Astrocyte (in vitro differentiated cells and primary cell): ENCODE results near the gene TAS1R1.

Source experiments
- EZH2 ChIP-seq: IDR thresholded peaks from 2 replicates; pipeline ENCODE4 v1.6.1; 2012; ENCODE audit warnings: mild to moderate bottlenecking, low read length, inconsistent platforms; ENCODE audit not compliant: insufficient read depth
- TF ChIP-seq, protein P1 (sequence below): IDR thresholded peaks from 2 replicates; pipeline ENCODE4 v1.5.1; 2011; ENCODE audit warnings: low read depth, mild to moderate bottlenecking, inconsistent platforms, low read length, moderate library complexity; ENCODE audit not compliant: insufficient read depth

DNA sequence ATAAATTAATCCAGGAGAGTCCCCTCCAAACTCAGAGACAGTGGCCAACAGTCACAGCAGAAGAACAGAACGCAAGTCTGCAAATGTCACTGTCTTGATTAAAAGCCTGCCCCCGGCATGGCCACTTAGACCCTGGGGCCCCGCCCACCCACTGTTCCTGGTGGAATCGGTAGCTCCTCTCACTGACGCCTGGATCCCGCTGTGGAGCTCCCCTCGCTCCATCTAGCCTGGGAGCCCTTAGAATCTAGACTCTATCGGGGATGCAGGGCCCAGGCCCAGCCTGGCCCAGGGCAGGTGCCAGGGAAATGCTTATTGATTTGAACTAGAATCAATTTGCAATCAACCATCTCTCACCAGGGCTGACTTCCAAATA, 42.2 kb upstream of the TAS1R1 start:
- TF ChIP-seq, protein P1, sequence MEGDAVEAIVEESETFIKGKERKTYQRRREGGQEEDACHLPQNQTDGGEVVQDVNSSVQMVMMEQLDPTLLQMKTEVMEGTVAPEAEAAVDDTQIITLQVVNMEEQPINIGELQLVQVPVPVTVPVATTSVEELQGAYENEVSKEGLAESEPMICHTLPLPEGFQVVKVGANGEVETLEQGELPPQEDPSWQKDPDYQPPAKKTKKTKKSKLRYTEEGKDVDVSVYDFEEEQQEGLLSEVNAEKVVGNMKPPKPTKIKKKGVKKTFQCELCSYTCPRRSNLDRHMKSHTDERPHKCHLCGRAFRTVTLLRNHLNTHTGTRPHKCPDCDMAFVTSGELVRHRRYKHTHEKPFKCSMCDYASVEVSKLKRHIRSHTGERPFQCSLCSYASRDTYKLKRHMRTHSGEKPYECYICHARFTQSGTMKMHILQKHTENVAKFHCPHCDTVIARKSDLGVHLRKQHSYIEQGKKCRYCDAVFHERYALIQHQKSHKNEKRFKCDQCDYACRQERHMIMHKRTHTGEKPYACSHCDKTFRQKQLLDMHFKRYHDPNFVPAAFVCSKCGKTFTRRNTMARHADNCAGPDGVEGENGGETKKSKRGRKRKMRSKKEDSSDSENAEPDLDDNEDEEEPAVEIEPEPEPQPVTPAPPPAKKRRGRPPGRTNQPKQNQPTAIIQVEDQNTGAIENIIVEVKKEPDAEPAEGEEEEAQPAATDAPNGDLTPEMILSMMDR, result no peak
- TF ChIP-seq EZH2, result no peak
